Measurements from ENCODE around the gene CCL8. TPM values are rescaled to one million over a fixed set of nuclear protein-coding genes. Genes with fewer than 3 reads are reported as not detected.

CCL8 gene
- total and polyA plus RNA-seq, 10 of the 15 experiments (the other 5 are each of a cell fraction or from before 2014, with no cell fraction given), result not detected

- TF ChIP-seq CEBPZ (IDR thresholded peaks at IDR 0.05; ENCODE audit: low read depth, low read length) (no peak), JUNB (IDR thresholded peaks at IDR 0.05) (no peak), MTA2 (IDR thresholded peaks at IDR 0.05; ENCODE audit: low read depth) (no peak), YBX1 (IDR thresholded peaks at IDR 0.05) (no peak), BCLAF1 (IDR thresholded peaks at IDR 0.05) (no peak), TCF7 (IDR thresholded peaks at IDR 0.05; ENCODE audit: borderline replicate concordance) (no peak), CBX3 (IDR thresholded peaks at IDR 0.05; ENCODE audit: borderline replicate concordance, low read depth) (no peak), NR2C1 (IDR thresholded peaks at IDR 0.05) (no peak), SP1 (IDR thresholded peaks at IDR 0.05; ENCODE audit: low read depth, low read length) (no peak)
These were observed 12.8 kb upstream of the CCL8 start (continued) for GRCh38 chr17:34306466-34306865.
